ENCODE results near the gene ANKRD12. TPM values are rescaled to one million over a fixed set of nuclear protein-coding genes. Genes with fewer than 3 reads are reported as not detected.

The ANKRD12 gene
- total and polyA plus RNA-seq, 2 of the 4 experiments (the other 2 are of a cell fraction), result 2.6 to 12.9 TPM

DNA sequence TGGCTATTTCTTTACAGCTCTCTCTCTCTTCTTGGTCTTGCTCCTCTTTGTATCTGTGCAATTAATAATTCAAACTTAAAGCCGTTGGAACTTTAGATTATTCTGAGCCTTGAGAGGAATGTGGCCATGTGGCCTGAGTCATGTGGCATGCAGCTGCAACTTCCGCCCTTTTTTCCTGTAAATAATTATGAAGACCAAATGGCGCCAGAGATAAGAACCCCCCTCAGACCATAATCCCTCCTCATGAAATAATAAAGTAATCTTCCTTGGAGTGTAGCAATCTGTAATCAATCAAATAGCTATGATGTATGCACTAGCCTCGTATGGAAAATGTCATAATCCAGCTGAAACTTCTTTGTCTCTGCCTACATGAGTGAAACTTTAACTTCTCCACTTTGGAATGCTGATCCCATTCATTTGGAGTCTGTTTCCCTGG lies 184.5 kb downstream of the ANKRD12 start:
- Histone ChIP-seq H2AFZ (replicated peaks; ENCODE audit: low read length, poor library complexity) (no peak overlapping the region), H3K56ac (ENCODE audit: extremely low read depth, insufficient read depth, low read length) (peak overlapping the region; percentile 73; the same call in 1 of the 2 replicates), H3K9ac (ENCODE audit: low read depth, low read length) (no peak overlapping the region), H3K79me1 (ENCODE audit: low read depth in 1 of 2, low read length in 2 of 2) (peaks cover 15 to 25% of the 10 kb centered on the region in 2 experiments; a peak in 3 of 4 replicates), H3K36me3 (ENCODE audit: control insufficient read depth, insufficient read depth, low read length) (peaks cover 1% of the 10 kb centered on the region; the same call in 1 of the 2 replicates), H3K4me3 (ENCODE audit: insufficient read depth, low read depth, low read length) (no peak overlapping the region), H2AK9ac (replicated peaks; ENCODE audit: low read depth, low read length, poor library complexity) (peak overlapping the region; percentile 29), H4K5ac (ENCODE audit: low read depth, low read length) (no peak overlapping the region; the same call in 1 of the 2 replicates), H2BK20ac (ENCODE audit: low read depth, low read length) (peak overlapping the region; percentile 99), H3K27me3 (ENCODE audit: control insufficient read depth, insufficient read depth, low read length) (no peaks in the 10 kb centered on the region), H3K9me1 (ENCODE audit: insufficient read depth, low read length) (peaks cover 17% of the 10 kb centered on the region), H2BK5ac (ENCODE audit: low read depth, low read length, poor library complexity, severe bottlenecking) (peak overlapping the region; percentile 69), H4K91ac (ENCODE audit: insufficient read depth, low read depth, low read length) (peak overlapping the region; percentile 95), H4K20me1 (ENCODE audit: insufficient read depth, low read length) (no peaks in the 10 kb centered on the region), H2BK15ac (ENCODE audit: low read depth, low read length) (peak overlapping the region; percentile 91), H2BK120ac (ENCODE audit: low read depth, low read length) (peak overlapping the region; percentile 99), H3K4me2 (ENCODE audit: low read depth, low read length) (no peak overlapping the region; the same call in 1 of the 2 replicates), H3K4me1 (ENCODE audit: control insufficient read depth, insufficient read depth, low read length) (peaks cover 23% of the 10 kb centered on the region), H4K8ac (ENCODE audit: low read depth in 2 of 2, low read length in 2 of 2) (peak overlapping the region; percentile 85 to 90), H3K27ac (ENCODE audit: insufficient read depth, low read length) (peak overlapping the region; percentile 92), H3K4ac (ENCODE audit: low read depth, low read length) (peak overlapping the region; percentile 98), H3K18ac (ENCODE audit: low read depth, low read length) (peak overlapping the region; percentile 95; the same call in 1 of the 2 replicates), H2AK5ac (ENCODE audit: low read depth, low read length) (0 out of 2 replicates have a peak overlapping the region, but pooled peaks have one; percentile 91), H3K14ac (replicated peaks; ENCODE audit: low read depth, low read length) (peak overlapping the region; percentile 96), H3K9me3 (ENCODE audit: control insufficient read depth, insufficient read depth, low read length) (no peaks in the 10 kb centered on the region), H3K23ac (ENCODE audit: low read depth, low read length) (peak overlapping the region; percentile 96)
- no TSS peak for BruUV-seq (replicated peaks)
- intact Hi-C loops (cut with micrococcal nuclease), result loop anchor here (5.0 kb wide), 1 partner anchor 614 kb away; the partner anchor contains the start of gene MTCL1
- TF ChIP-seq CEBPB (IDR thresholded peaks at IDR 0.05; ENCODE audit: low read depth, low read length), result peak; percentile 82
- TF ChIP-seq BHLHE40 (IDR thresholded peaks at IDR 0.05; ENCODE audit: low read depth, low read length), result peak; percentile 47; the same call in 1 of the 2 replicates
- no peak for TF ChIP-seq SMC3 (IDR thresholded peaks at IDR 0.05; ENCODE audit: low read depth, low read length)
- peak; percentile 52; the same call in 1 of the 2 replicates for TF ChIP-seq FOS (IDR thresholded peaks at IDR 0.05; ENCODE audit: low read depth, low read length)
- TF ChIP-seq MAZ (IDR thresholded peaks at IDR 0.05; ENCODE audit: borderline replicate concordance, low read depth, low read length), result no peak
- no peak for TF ChIP-seq CHD1 (IDR thresholded peaks at IDR 0.05; ENCODE audit: low read depth, low read length)
- no peak for TF ChIP-seq NFE2L2 (IDR thresholded peaks at IDR 0.05; ENCODE audit: low read depth, low read length)
- peak; percentile 46; the same call in 1 of the 2 replicates for TF ChIP-seq MXI1 (IDR thresholded peaks at IDR 0.05; ENCODE audit: borderline replicate concordance, low read depth, low read length)
- TF ChIP-seq, protein P1, sequence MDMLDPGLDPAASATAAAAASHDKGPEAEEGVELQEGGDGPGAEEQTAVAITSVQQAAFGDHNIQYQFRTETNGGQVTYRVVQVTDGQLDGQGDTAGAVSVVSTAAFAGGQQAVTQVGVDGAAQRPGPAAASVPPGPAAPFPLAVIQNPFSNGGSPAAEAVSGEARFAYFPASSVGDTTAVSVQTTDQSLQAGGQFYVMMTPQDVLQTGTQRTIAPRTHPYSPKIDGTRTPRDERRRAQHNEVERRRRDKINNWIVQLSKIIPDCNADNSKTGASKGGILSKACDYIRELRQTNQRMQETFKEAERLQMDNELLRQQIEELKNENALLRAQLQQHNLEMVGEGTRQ (IDR thresholded peaks at IDR 0.05; ENCODE audit: low read depth, low read length), result peak; percentile 95
- TF ChIP-seq, protein P2, sequence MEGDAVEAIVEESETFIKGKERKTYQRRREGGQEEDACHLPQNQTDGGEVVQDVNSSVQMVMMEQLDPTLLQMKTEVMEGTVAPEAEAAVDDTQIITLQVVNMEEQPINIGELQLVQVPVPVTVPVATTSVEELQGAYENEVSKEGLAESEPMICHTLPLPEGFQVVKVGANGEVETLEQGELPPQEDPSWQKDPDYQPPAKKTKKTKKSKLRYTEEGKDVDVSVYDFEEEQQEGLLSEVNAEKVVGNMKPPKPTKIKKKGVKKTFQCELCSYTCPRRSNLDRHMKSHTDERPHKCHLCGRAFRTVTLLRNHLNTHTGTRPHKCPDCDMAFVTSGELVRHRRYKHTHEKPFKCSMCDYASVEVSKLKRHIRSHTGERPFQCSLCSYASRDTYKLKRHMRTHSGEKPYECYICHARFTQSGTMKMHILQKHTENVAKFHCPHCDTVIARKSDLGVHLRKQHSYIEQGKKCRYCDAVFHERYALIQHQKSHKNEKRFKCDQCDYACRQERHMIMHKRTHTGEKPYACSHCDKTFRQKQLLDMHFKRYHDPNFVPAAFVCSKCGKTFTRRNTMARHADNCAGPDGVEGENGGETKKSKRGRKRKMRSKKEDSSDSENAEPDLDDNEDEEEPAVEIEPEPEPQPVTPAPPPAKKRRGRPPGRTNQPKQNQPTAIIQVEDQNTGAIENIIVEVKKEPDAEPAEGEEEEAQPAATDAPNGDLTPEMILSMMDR (conservative IDR thresholded peaks at IDR 0.05; ENCODE audit: low read depth, low read length), result no peak
- peak; percentile 34 for TF ChIP-seq RCOR1 (IDR thresholded peaks at IDR 0.05; ENCODE audit: insufficient replicate concordance, low read length)
- TF ChIP-seq MAFK (IDR thresholded peaks at IDR 0.05; ENCODE audit: low read depth, low read length), result no peak
- ATAC-seq (ENCODE audit: low read depth) (peak; percentile 78), DNase-seq (peak; percentile 89)
- no CpG with 5 or more reads among the region's 4 CpGs for WGBS, 2 experiments (ENCODE audit: extremely low coverage in 2 of 2, insufficient read length in 1 of 2)
- CTCF ChIA-PET, result interaction anchor here (0.6 kb wide), 2 partner anchors 17 to 22 kb away, joined by 3 to 7 read pairs; no protein-coding TSS in a partner anchor
- dilution Hi-C loops (cut with HindIII; ENCODE audit: low sequenced_read_pairs, unreplicated experiment), result no loop called here
- POLR2A ChIA-PET (ENCODE audit: unreplicated experiment), result interaction anchor here (0.5 to 1.0 kb wide), 2 partner anchors 13 to 30 kb away, joined by 3 read pairs; no protein-coding TSS in a partner anchor
- in situ Hi-C loops (cut with MboI; ENCODE audit: low sequenced_read_pairs), result no loop called here
